ENCODE results near the gene DEXI.

- TF ChIP-seq CTCF (IDR thresholded peaks at IDR 0.05), result no peak
- TF ChIP-seq POLR2A (IDR thresholded peaks at IDR 0.05), result no peak
- peak in 1 of 4 donors; percentile 56 for TF ChIP-seq EP300 (IDR thresholded peaks at IDR 0.05)
- peak in 3 of 4 donors; percentile 11 to 64 (median 45) for TF ChIP-seq POLR2AphosphoS5 (IDR thresholded peaks at IDR 0.05)
Measured at GRCh38 chr16:10979717-10980601, 37.7 kb upstream of the DEXI start.
